Ishikawa (cell line): ENCODE data around the gene HOXA3.

Source experiments
- CEBPB ChIP-seq: IDR thresholded peaks from 2 replicates; pipeline ENCODE4 v1.6.1; 2012
- CREB1 ChIP-seq: IDR thresholded peaks from 2 replicates; pipeline ENCODE4 v1.6.1; 2012; ENCODE audit warnings: low read depth
- EGR1 ChIP-seq: IDR thresholded peaks from 2 replicates; pipeline ENCODE4 v1.6.1; 2012
- EP300 ChIP-seq: IDR thresholded peaks from 2 replicates; pipeline ENCODE4 v1.6.1; 2012; ENCODE audit warnings: borderline replicate concordance
- FOXM1 ChIP-seq: IDR thresholded peaks from 2 replicates; pipeline ENCODE4 v1.6.1; 2012; ENCODE audit warnings: low read depth, borderline replicate concordance
- MAX ChIP-seq: IDR thresholded peaks from 2 replicates; pipeline ENCODE4 v1.6.1; 2012
- NFIC ChIP-seq: IDR thresholded peaks from 2 replicates; pipeline ENCODE4 v1.6.1; 2012
- RAD21 ChIP-seq: IDR thresholded peaks from 2 replicates; pipeline ENCODE4 v1.6.1; 2012; ENCODE audit warnings: low read depth
- REST ChIP-seq: IDR thresholded peaks from 2 replicates; pipeline ENCODE4 v1.6.1; 2012; ENCODE audit warnings: low read depth, mild to moderate bottlenecking
- TAF1 ChIP-seq: IDR thresholded peaks from 2 replicates; pipeline ENCODE4 v1.6.1; 2012; ENCODE audit warnings: low read depth, mild to moderate bottlenecking
- TCF12 ChIP-seq: IDR thresholded peaks from 2 replicates; pipeline ENCODE4 v1.6.1; 2012; ENCODE audit warnings: low read depth
- TEAD4 ChIP-seq: IDR thresholded peaks from 2 replicates; pipeline ENCODE4 v1.6.1; 2012
- YY1 ChIP-seq: IDR thresholded peaks from 2 replicates; pipeline ENCODE4 v1.6.1; 2012; ENCODE audit warnings: low read depth
- ZBTB7A ChIP-seq: IDR thresholded peaks from 2 replicates; pipeline ENCODE4 v1.6.1; 2012; ENCODE audit warnings: low read depth
- TF ChIP-seq, protein P1 (sequence below): IDR thresholded peaks from 2 replicates; pipeline ENCODE4 v1.6.1; 2012

HOXA3 gene

GRCh38 chr7:27138472-27138871 lies 13.9 kb downstream of the HOXA3 start:
- no peak for TF ChIP-seq RAD21
- no peak for TF ChIP-seq TAF1
- TF ChIP-seq TEAD4 = no peak
- TF ChIP-seq ZBTB7A = no peak
- no peak for TF ChIP-seq CEBPB
- no peak for TF ChIP-seq NFIC
- TF ChIP-seq MAX = no peak
- no peak for TF ChIP-seq CREB1
- TF ChIP-seq YY1 = no peak
- TF ChIP-seq, protein P1, sequence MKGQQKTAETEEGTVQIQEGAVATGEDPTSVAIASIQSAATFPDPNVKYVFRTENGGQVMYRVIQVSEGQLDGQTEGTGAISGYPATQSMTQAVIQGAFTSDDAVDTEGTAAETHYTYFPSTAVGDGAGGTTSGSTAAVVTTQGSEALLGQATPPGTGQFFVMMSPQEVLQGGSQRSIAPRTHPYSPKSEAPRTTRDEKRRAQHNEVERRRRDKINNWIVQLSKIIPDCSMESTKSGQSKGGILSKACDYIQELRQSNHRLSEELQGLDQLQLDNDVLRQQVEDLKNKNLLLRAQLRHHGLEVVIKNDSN = no peak
- no peak for TF ChIP-seq REST
- no peak for TF ChIP-seq FOXM1
- TF ChIP-seq EGR1 = no peak
- no peak for TF ChIP-seq EP300
- no peak for TF ChIP-seq TCF12

DNA sequence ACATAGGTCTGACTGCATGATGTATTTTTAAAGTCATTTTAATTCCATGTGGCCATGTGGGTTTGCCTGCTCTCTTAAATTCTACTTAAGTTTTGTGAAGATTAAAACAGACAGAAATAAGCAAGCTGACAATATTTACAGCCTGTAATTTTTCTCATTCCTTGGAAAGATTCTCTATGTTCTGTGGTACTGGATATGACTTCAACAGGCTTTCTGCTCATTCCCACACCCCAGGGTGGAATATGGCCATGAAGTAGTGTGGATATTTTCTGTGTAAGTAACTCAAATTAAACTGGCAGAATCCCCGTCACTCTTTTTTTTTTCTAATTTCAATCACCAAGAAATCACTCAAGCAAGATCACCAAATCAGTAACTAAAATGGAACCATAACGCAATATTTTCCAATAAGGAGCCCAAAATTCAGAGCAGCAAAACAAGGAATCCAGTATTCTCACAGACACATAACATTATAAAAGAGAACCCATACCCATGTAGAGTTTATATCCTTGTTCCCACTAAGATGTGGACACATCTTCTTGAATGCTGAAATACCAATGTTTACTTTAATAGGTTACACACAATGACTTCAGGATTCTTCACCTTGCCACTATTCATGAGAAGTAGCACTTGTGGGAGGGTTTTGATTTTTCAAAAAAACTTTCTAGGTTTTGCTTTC lies 14.6 kb downstream of the HOXA3 start:
- TF ChIP-seq EP300 (no peak), TAF1 (no peak), TCF12 (no peak), EGR1 (no peak), FOXM1 (no peak), ZBTB7A (no peak), NFIC (no peak), YY1 (no peak), REST (no peak), TEAD4 (no peak), MAX (no peak)
- TF ChIP-seq, protein P1 = no peak

DNA sequence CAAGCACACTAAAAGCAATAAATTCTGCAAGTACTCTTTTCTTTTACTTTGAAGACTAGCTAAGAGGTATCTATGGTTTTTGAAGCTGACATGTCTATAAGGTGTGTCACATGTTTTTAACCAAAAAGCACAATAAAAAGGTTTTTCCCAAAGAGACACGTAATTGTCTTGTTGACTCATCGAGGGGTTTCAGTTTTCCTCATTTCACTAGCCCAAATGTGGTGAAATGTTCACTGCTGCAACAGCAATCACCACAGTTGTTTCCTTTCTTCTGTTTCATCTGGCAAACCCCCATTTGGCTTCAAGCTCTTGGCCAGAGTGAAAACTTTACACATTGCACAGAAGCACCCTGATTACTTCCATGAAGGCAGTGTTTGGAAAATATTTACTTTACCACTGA lies 18.0 kb downstream of the HOXA3 start:
- TF ChIP-seq CEBPB = no peak
- TF ChIP-seq YY1 = no peak
- TF ChIP-seq TAF1 = no peak
- no peak for TF ChIP-seq REST
- no peak for TF ChIP-seq MAX
- TF ChIP-seq EGR1 = no peak

- TF ChIP-seq ZBTB7A (no peak), TCF12 (no peak), EGR1 (no peak), TAF1 (no peak), TEAD4 (no peak), CREB1 (no peak), FOXM1 (no peak), RAD21 (no peak), MAX (no peak), NFIC (no peak), EP300 (no peak), REST (no peak), CEBPB (no peak), YY1 (no peak)
- TF ChIP-seq, protein P1 = no peak
These were observed 18.8 kb downstream of the HOXA3 start for GRCh38 chr7:27133409-27134231.
